ENCODE results near the gene INCA1. TPM values are rescaled to one million over a fixed set of nuclear protein-coding genes. Genes with fewer than 3 reads are reported as not detected.

The INCA1 gene
- total and polyA plus RNA-seq, 3 donors from 2014 or later: 32.6 to 64.4 (median 53.0) TPM

DNA sequence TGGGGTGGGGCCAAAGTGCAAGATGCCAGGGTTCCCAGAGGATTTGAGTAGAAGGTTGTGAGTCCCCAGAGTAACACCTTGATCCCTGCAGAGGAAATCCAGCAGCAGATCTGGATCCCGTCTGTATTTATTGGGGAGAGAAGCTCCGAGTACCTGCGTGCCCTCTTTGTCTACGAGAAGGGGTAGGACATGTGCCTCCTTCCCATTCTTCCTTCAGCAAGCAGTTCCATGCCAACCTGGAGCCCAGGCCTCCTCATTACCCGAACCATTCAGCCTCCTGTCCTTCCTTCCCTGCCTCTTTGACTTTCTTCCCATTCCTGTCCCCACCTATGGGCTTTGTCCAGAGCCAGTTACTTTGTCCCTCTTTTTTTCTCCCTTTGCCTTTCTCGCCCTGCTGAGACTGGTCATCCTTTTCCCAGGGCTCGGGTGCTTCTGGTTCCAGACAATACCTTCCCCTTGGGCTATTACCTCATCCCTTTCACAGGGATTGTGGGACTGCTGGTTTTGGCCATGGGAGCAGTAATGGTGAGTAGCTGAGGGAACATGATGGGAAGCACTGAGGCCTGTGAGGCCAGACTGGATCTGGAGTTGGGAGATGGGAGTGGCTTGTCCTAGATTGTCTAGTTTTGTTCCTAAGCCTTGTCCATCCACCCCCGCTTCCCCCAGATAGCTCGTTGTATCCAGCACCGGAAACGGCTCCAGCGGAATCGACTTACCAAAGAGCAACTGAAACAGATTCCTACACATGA, 54.4 kb downstream of the INCA1 start:
- 77% methylated on average over 11 to 13 of the region's 13 CpGs for WGBS, 2 donors
- peaks cover 34% of the 10 kb centered on the region for H3K4me1 ChIP-seq
- H3K27ac ChIP-seq: no peak overlapping the region
- TF ChIP-seq, protein P1, sequence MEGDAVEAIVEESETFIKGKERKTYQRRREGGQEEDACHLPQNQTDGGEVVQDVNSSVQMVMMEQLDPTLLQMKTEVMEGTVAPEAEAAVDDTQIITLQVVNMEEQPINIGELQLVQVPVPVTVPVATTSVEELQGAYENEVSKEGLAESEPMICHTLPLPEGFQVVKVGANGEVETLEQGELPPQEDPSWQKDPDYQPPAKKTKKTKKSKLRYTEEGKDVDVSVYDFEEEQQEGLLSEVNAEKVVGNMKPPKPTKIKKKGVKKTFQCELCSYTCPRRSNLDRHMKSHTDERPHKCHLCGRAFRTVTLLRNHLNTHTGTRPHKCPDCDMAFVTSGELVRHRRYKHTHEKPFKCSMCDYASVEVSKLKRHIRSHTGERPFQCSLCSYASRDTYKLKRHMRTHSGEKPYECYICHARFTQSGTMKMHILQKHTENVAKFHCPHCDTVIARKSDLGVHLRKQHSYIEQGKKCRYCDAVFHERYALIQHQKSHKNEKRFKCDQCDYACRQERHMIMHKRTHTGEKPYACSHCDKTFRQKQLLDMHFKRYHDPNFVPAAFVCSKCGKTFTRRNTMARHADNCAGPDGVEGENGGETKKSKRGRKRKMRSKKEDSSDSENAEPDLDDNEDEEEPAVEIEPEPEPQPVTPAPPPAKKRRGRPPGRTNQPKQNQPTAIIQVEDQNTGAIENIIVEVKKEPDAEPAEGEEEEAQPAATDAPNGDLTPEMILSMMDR (IDR thresholded peaks at IDR 0.05): no peak
- TF ChIP-seq POLR2A (IDR thresholded peaks at IDR 0.05): no peak
- no peaks in the 10 kb centered on the region for H3K27me3 ChIP-seq
- H3K36me3 ChIP-seq (ENCODE audit: low read depth, missing control alignments): no peaks in the 10 kb centered on the region
- intact Hi-C loops (cut with DNase I; ENCODE audit: low total_unique reads): no loop called here
- no peak for DNase-seq
- H3K4me3 ChIP-seq: no peak overlapping the region
- no peaks in the 10 kb centered on the region for H3K9me3 ChIP-seq

GRCh38 chr17:4941319-4941610, 56.1 kb downstream of the INCA1 start:
- peak overlapping the region in 1 of 2 donors; percentile 97 for H3K27ac ChIP-seq
- H3K9me3 ChIP-seq: no peaks in the 10 kb centered on the region
- TF ChIP-seq, protein P1 (IDR thresholded peaks at IDR 0.05): no peak
- H3K27me3 ChIP-seq: no peaks in the 10 kb centered on the region
- peaks cover 25% of the 10 kb centered on the region for H3K4me1 ChIP-seq
- no peak for DNase-seq
- WGBS, 2 donors: 23 to 29% methylated on average over 4 of the region's 4 CpGs
- H3K4me3 ChIP-seq: peak overlapping the region; percentile 69
- no peaks in the 10 kb centered on the region for H3K36me3 ChIP-seq (ENCODE audit: low read depth, missing control alignments)
- intact Hi-C loops (cut with DNase I; ENCODE audit: low total_unique reads): no loop called here

DNA sequence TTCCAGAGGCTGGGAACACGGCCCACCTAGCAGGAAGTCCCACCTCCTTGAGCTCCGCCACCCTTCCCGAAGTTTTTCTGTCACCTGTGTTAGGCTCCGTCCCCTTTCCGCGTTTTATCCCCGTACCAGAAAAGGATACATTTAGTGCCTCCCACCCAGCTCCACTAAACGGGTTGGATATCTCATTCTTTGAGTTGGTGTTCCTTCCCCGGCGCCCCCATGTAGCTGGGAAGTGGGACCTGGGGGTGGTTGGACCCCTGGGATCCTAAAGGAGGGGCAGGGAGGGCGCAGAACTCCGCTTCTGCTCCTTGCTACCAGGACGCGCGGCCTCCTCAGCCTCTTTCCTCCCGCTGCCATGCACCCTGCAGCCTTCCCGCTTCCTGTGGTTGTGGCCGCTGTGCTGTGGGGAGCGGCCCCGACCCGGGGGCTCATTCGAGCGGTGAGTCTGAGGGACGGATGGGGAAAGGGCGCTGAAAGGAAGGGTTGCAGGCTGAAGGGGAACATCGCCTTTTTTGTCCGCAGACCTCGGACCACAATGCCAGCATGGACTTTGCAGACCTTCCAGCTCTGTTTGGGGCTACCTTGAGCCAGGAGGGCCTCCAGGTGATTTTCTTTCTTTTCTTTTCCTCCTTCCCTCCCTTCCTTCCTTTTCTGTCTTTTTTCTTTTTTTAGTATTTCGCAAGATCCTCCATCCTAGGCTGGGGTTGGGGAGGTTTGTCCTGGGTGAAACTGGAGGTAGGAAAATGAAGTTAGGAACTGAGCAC, 56.6 kb downstream of the INCA1 start:
- no peaks in the 10 kb centered on the region for H3K9me3 ChIP-seq
- H3K4me3 ChIP-seq: peak overlapping the region; percentile 69
- H3K36me3 ChIP-seq (ENCODE audit: low read depth, missing control alignments): no peaks in the 10 kb centered on the region
- TF ChIP-seq, protein P1 (IDR thresholded peaks at IDR 0.05): no peak
- TF ChIP-seq POLR2A (IDR thresholded peaks at IDR 0.05): no peak
- 1 to 2% methylated on average over 23 to 29 of the region's 29 CpGs for WGBS, 2 donors
- peak overlapping the region; percentile 83 to 97 for H3K27ac ChIP-seq
- no peaks in the 10 kb centered on the region for H3K27me3 ChIP-seq
- DNase-seq: peak; percentile 93
- intact Hi-C loops (cut with DNase I; ENCODE audit: low total_unique reads): no loop called here
- H3K4me1 ChIP-seq: peaks cover 20% of the 10 kb centered on the region

DNA sequence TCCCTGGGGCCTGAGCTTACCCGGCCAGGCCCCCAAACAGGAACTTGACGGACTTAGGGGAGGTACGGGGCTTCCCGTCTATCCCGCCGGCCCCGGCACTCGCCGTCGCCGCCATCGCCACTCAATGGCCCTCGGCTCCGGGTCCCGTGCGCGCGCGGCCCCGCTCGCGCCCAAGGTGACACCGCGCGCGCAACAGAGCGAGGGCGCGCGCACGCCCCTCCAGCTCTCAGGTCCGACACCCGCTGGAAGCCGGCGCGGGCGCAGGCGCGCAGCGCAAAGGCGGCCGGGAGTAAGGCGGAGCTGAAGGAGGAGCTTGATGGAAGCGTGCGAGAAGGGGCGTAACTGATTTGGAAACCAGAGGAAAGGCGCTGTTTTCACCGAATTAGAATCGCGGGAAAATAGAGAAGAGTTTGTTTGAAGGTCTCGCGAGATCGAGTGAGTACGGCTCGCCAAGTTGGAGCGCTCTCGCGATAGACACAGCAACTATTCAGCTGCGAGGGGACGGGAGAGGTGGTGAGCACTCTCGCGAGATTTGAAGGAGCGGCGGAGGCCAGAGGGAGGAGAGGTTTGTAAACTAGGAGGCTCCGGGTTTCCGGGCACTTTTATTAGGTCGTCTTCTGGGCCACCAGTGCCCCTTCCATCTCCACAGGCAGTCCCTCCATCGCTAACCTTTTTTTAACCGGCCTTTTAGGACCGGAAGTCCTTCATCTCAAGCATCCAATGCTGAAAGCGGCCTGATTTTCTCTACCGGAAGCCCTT, 57.3 kb downstream of the INCA1 start, which contains the start of the genes RNF167 and SLC25A11:
Gene RNF167, plus strand, starts transcription at position 473 of the 759 bp plus-strand sequence. CDS start 642 bp downstream, outside the sequence.
Gene SLC25A11, minus strand, starts transcription at position 251 of the 759 bp plus-strand sequence. Its CDS starts 136 bp downstream, at position 115.
- H3K27me3 ChIP-seq: no peaks in the 10 kb centered on the region
- TF ChIP-seq, protein P1 (IDR thresholded peaks at IDR 0.05): no peak
- no peak for TF ChIP-seq POLR2A (IDR thresholded peaks at IDR 0.05)
- peaks cover 14% of the 10 kb centered on the region for H3K4me1 ChIP-seq
- H3K9me3 ChIP-seq: no peaks in the 10 kb centered on the region
- H3K27ac ChIP-seq: peak within 1 kb of the TSS; percentile 83 to 97
- WGBS, 2 donors: 0% methylated on average over 59 to 71 of the region's 72 CpGs
- peak within 1 kb of the TSS; percentile 69 for H3K4me3 ChIP-seq
- no peaks in the 10 kb centered on the region for H3K36me3 ChIP-seq (ENCODE audit: low read depth, missing control alignments)
- intact Hi-C loops (cut with DNase I; ENCODE audit: low total_unique reads): no loop called here
- peak; percentile 97 for DNase-seq

Measured in testis (tissue), 3 donors.